Neural cell (in vitro differentiated cells): Measurements from ENCODE around the gene CYBB.

Experiments used
- EP300 ChIP-seq: fragments of 450-650 bp; conservative IDR thresholded peaks from 2 replicates; pipeline ENCODE4 v1.6.1; 2014; ENCODE audit warnings: antibody characterized with exemption, mild to moderate bottlenecking, moderate library complexity; ENCODE audit not compliant: poor library complexity, severe bottlenecking
- EZH2 ChIP-seq: fragments of 200-600, 300-800 bp; shearing (Covaris generic), sonication (generic); IDR thresholded peaks from 2 replicates; pipeline ENCODE4 v1.6.1; 2014; ENCODE audit warnings: antibody characterized with exemption, low read length, borderline replicate concordance, mild to moderate bottlenecking; ENCODE audit not compliant: insufficient read depth, poor library complexity, severe bottlenecking
- MXI1 ChIP-seq: fragments of 450-650 bp; conservative IDR thresholded peaks from 2 replicates; pipeline ENCODE4 v1.6.1; 2014; ENCODE audit warnings: antibody characterized with exemption, mild to moderate bottlenecking; ENCODE audit not compliant: poor library complexity, severe bottlenecking
- POLR2AphosphoS5 ChIP-seq: IDR thresholded peaks from 2 replicates; pipeline ENCODE4 v1.6.1; 2012
- RAD21 ChIP-seq: fragments of 450-650 bp; conservative IDR thresholded peaks from 2 replicates; pipeline ENCODE4 v1.6.1; 2014; ENCODE audit warnings: antibody characterized with exemption, mild to moderate bottlenecking, moderate library complexity
- TF ChIP-seq, protein P1 (sequence below): fragments of 450-650 bp; IDR thresholded peaks from 2 replicates; pipeline ENCODE4 v1.5.1; 2014; ENCODE audit warnings: antibody characterized with exemption, mild to moderate bottlenecking, moderate library complexity; ENCODE audit not compliant: poor library complexity, severe bottlenecking
- TF ChIP-seq, protein P2 (sequence below): IDR thresholded peaks from 2 replicates; pipeline ENCODE4 v1.6.1; 2012; ENCODE audit warnings: borderline replicate concordance

DNA sequence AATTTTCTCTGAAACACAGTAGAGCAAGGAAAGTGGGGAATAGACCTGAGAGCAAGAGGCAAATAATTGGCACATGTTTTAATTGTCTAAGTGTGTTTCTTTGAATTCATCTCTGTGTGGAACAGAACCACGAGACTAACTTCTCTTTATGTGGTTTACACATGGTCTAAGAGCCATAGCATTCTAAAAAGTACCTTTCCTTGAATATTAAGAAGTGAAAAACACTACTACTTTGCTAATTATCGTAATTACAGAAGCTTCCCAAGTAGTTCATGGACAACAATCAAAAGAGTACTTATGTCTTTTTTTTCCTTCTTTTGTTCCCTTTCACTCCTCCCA lies 2.9 kb upstream of the CYBB start:
- TF ChIP-seq, protein P1, sequence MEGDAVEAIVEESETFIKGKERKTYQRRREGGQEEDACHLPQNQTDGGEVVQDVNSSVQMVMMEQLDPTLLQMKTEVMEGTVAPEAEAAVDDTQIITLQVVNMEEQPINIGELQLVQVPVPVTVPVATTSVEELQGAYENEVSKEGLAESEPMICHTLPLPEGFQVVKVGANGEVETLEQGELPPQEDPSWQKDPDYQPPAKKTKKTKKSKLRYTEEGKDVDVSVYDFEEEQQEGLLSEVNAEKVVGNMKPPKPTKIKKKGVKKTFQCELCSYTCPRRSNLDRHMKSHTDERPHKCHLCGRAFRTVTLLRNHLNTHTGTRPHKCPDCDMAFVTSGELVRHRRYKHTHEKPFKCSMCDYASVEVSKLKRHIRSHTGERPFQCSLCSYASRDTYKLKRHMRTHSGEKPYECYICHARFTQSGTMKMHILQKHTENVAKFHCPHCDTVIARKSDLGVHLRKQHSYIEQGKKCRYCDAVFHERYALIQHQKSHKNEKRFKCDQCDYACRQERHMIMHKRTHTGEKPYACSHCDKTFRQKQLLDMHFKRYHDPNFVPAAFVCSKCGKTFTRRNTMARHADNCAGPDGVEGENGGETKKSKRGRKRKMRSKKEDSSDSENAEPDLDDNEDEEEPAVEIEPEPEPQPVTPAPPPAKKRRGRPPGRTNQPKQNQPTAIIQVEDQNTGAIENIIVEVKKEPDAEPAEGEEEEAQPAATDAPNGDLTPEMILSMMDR, result no peak
- TF ChIP-seq POLR2AphosphoS5, result no peak
- TF ChIP-seq EZH2, result no peak
- TF ChIP-seq, protein P2, sequence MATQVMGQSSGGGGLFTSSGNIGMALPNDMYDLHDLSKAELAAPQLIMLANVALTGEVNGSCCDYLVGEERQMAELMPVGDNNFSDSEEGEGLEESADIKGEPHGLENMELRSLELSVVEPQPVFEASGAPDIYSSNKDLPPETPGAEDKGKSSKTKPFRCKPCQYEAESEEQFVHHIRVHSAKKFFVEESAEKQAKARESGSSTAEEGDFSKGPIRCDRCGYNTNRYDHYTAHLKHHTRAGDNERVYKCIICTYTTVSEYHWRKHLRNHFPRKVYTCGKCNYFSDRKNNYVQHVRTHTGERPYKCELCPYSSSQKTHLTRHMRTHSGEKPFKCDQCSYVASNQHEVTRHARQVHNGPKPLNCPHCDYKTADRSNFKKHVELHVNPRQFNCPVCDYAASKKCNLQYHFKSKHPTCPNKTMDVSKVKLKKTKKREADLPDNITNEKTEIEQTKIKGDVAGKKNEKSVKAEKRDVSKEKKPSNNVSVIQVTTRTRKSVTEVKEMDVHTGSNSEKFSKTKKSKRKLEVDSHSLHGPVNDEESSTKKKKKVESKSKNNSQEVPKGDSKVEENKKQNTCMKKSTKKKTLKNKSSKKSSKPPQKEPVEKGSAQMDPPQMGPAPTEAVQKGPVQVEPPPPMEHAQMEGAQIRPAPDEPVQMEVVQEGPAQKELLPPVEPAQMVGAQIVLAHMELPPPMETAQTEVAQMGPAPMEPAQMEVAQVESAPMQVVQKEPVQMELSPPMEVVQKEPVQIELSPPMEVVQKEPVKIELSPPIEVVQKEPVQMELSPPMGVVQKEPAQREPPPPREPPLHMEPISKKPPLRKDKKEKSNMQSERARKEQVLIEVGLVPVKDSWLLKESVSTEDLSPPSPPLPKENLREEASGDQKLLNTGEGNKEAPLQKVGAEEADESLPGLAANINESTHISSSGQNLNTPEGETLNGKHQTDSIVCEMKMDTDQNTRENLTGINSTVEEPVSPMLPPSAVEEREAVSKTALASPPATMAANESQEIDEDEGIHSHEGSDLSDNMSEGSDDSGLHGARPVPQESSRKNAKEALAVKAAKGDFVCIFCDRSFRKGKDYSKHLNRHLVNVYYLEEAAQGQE, result no peak
- TF ChIP-seq MXI1, result no peak
- no peak for TF ChIP-seq EP300
- no peak for TF ChIP-seq RAD21
